ENCODE data around the gene IMMP1L.

Gene IMMP1L

DNA sequence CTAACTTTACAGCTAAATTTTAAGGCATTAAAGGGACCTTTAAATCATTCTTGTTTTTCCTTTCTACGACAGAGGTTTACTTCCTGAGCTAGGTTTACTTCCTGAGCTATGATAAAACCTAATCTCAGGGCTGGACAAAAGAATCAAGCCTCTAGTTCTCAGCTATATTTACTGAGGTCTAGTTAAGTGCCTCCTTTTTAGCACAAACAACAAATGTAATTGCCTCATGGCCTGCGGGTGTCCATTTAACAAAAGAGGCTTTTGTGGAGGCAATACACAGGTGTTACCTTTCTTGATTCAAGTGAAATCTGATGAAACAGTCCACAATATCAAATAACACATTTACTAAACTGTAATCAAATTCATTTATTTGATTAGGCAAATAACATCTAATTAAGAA, 67.3 kb downstream of the IMMP1L start:
- H3K4me1 ChIP-seq (ENCODE audit: insufficient read depth, low read length): no peaks in the 10 kb centered on the region; the same call in 1 of the 2 replicates
- no peak overlapping the region for H3K9ac ChIP-seq (ENCODE audit: low read depth, low read length)
- no peaks in the 10 kb centered on the region for H3K9me3 ChIP-seq (ENCODE audit: control insufficient read depth, insufficient read depth, low read length)
- H3K36me3 ChIP-seq (ENCODE audit: insufficient read depth, low read length): no peaks in the 10 kb centered on the region

DNA sequence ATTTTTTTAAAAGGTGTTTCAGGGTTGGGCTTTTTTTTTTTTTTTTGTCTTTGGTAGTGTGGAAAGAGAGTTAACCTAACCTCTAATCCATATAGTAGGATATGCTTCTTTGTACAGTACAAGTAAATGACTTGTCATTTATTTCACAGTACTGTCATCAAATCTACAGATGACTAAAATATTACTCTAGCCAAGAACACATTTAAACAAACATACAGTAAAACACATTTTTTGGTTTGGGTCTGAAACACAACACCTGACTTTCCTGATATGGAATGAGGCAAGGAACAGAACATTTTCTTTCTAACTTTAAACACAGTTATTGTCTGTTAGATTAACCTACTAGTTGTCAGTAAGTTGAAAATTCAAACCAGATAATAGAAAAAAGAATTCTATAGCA, 68.1 kb downstream of the IMMP1L start:
- Histone ChIP-seq H3K9me3 (ENCODE audit: control insufficient read depth, insufficient read depth, low read length) (no peaks in the 10 kb centered on the region), H3K9ac (ENCODE audit: low read depth, low read length) (no peak overlapping the region)

DNA sequence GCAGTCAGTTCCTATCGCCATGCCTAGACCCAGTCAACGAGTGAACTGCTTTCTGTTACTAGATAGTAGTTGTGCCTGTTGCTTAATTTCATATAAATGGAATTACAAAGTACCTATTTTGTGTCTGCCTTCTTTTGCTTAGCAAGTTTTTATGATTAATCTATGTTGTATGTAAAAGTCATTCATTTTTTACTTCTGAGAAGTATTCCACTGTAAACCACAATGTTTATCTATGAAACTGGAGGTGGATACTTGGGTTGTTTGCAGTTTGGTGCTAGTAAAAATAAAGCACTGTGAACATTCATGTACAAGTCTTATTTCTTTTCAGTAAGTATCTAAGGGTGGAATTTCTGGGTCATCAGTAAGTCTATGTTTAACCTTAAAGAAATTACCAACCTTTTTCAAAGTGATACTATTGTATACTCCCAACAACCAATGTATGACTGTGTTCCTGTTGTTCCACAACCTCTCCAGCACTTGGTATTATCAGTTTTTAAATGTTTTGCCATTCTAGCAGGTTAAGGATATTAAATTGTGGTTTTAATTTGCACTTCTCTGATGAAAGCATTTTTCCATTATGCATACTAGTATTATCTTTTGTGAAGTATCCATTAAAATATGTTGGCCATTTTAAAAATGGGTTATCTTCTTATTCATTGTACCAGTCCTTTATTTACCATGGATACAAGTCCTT, 71.5 kb downstream of the IMMP1L start:
- no peaks in the 10 kb centered on the region; the same call in 1 of the 2 replicates for H3K4me1 ChIP-seq (ENCODE audit: insufficient read depth, low read length)
- H3K9ac ChIP-seq (ENCODE audit: low read depth, low read length): no peak overlapping the region
- H3K9me3 ChIP-seq (ENCODE audit: control insufficient read depth, insufficient read depth, low read length): no peaks in the 10 kb centered on the region
- no peaks in the 10 kb centered on the region for H3K36me3 ChIP-seq (ENCODE audit: insufficient read depth, low read length)

More for the DNA sequence above, 68.1 kb downstream of the IMMP1L start:
- H3K4me1 ChIP-seq (ENCODE audit: insufficient read depth, low read length): no peaks in the 10 kb centered on the region; the same call in 1 of the 2 replicates
- H3K36me3 ChIP-seq (ENCODE audit: insufficient read depth, low read length): no peaks in the 10 kb centered on the region

DNA sequence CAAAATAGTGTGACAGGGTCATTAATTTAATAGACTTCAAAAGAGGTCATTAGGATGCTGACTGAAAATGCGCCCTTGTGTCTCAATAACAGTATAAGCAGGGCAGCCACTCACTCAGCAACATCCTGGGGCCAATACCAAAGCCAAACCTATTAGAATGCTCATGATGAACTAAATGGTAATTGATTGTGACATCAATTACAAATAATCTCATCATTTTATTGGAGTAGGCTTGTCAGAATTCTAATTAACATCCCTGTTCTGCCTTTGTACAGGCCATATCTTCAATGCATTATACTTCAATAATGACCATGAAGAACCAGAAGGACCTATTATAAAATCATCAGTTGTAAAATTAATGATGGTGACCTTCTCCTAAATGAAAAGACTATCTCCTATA, 75.6 kb downstream of the IMMP1L start:
- Histone ChIP-seq H3K9me3 (ENCODE audit: control insufficient read depth, insufficient read depth, low read length) (no peaks in the 10 kb centered on the region), H3K9ac (ENCODE audit: low read depth, low read length) (no peak overlapping the region), H3K36me3 (ENCODE audit: insufficient read depth, low read length) (no peaks in the 10 kb centered on the region; the same call in 1 of the 2 replicates), H3K4me1 (ENCODE audit: insufficient read depth, low read length) (no peaks in the 10 kb centered on the region)

DNA sequence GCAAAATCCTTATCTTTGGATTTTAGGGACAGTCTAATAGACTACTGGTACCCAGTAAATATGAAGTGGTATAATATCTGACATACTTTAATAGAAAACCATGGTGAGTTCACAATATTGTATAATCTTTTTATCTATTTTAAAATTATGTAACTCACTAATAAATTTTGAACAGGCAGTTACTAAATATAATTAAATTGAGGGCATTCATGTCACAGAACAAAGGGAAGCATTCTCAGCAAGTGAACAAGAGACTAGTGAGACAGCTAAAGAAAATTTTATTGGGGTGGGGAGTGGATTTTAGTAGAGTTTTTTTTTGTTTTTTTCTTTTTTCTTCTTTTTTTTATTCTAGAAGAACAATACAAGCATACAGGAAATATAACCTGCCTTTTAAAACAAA, 84.8 kb downstream of the IMMP1L start:
- H3K4me1 ChIP-seq (ENCODE audit: insufficient read depth, low read length): peaks cover 11% of the 10 kb centered on the region; the same call in 1 of the 2 replicates
- no peaks in the 10 kb centered on the region; the same call in 1 of the 2 replicates for H3K36me3 ChIP-seq (ENCODE audit: insufficient read depth, low read length)
- no peak overlapping the region for H3K9ac ChIP-seq (ENCODE audit: low read depth, low read length)
- H3K9me3 ChIP-seq (ENCODE audit: control insufficient read depth, insufficient read depth, low read length): no peaks in the 10 kb centered on the region

DNA sequence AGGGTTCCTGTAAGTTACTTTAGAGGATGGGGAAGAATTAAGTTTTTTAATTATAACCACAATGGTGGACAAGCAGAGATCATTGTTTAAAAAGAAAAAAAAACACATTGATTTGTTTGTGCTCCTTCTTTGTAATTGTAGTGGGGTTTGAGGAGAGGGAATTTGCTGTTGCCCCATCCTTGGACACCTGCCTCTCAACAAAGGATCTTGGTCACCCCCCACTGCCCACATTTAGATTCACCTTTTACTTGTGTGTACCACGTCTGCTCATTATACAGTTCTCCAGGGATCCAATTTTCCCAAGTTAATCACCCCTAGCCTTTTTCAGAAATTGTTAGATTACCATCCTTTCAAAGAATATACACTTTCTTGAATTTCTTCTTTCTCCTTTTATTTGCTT, 86.7 kb downstream of the IMMP1L start:
- Histone ChIP-seq H3K36me3 (ENCODE audit: insufficient read depth, low read length) (no peaks in the 10 kb centered on the region), H3K4me1 (ENCODE audit: insufficient read depth, low read length) (peaks cover 11% of the 10 kb centered on the region; the same call in 1 of the 2 replicates), H3K9ac (ENCODE audit: low read depth, low read length) (no peak overlapping the region), H3K9me3 (ENCODE audit: control insufficient read depth, insufficient read depth, low read length) (no peaks in the 10 kb centered on the region)

DNA sequence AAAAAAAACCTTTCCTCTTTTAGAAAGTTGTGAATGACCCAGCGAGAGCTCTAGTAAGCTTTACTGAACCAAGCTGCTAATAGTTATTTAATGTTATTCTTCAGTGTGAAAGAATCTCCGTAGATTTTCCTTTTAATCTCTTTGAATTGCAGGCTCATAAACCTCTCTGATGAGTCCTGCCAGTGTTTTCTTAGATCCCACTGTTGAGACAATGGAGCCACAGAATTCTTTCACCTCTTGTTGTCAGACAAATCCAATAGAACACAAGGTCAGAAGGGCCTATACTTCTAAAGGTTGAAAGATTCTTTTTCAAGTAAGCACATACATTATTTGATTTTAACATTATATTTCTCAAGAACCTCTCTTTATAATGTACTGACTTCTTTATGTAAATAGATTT, 87.6 kb downstream of the IMMP1L start:
- Histone ChIP-seq H3K9ac (ENCODE audit: low read depth, low read length) (no peak overlapping the region), H3K4me1 (ENCODE audit: insufficient read depth, low read length) (peaks cover 13% of the 10 kb centered on the region; the same call in 1 of the 2 replicates), H3K36me3 (ENCODE audit: insufficient read depth, low read length) (no peaks in the 10 kb centered on the region), H3K9me3 (ENCODE audit: control insufficient read depth, insufficient read depth, low read length) (no peaks in the 10 kb centered on the region)

DNA sequence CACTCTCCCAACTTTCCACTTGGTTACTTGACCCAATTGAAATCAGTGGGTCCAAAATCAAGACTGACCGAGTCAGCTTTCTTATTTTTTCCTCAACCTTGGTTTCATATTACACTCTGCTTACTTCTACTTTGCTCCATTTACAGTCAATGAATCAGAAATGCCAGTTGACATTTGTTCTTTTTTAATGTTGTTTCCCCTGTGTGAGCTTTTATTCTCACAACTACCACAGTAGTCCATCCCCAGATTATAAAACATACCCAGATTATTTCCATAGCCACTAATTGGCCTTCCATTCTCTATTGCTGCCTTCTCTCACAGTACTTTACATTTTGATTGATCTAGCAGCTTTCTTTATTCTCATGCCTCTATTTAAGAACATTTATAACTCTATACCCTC, 89.8 kb downstream of the IMMP1L start:
- Histone ChIP-seq H3K9me3 (ENCODE audit: control insufficient read depth, insufficient read depth, low read length) (no peaks in the 10 kb centered on the region), H3K36me3 (ENCODE audit: insufficient read depth, low read length) (no peaks in the 10 kb centered on the region), H3K9ac (ENCODE audit: low read depth, low read length) (no peak overlapping the region), H3K4me1 (ENCODE audit: insufficient read depth, low read length) (peaks cover 16% of the 10 kb centered on the region; the same call in 1 of the 2 replicates)

DNA sequence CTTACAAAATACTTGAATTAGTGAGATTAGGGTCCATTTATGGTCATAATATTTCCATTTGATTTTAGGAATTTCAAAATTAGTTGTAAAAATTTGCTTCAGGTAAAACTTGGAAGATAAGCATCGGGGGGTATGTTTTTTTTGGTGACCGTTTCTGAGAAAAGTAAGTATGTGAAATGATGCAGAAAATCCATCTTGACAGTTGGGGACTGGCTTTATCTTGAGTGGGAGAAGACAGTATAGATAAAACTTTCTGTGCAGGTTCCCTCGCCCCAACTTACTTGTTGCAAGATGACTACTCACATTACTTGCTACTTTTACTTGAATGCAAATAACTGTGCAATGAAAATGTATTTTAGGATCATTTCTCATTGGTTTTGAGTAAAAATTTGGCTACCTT, 90.3 kb downstream of the IMMP1L start:
- Histone ChIP-seq H3K4me1 (ENCODE audit: insufficient read depth, low read length) (peaks cover 16% of the 10 kb centered on the region; the same call in 1 of the 2 replicates), H3K9ac (ENCODE audit: low read depth, low read length) (no peak overlapping the region), H3K36me3 (ENCODE audit: insufficient read depth, low read length) (no peaks in the 10 kb centered on the region), H3K9me3 (ENCODE audit: control insufficient read depth, insufficient read depth, low read length) (no peaks in the 10 kb centered on the region)

DNA sequence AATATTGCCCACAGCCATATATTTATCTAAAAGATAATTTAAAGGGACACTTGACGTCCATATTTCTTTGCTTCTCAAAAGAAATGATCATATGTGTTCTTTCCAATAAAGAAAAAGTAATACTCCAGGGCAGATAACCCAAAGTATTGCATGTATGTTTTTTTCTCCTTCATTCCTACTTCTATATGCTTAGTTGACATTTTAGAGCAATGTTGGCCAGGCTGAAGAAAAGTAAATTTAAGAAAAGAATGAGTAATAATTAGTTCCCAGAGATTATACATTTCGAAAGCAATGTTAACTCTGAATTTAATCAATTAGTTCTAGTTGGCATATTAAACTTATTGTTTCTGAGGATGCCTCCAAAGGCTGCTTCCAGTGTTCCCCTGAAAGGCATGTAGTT, 91.6 kb downstream of the IMMP1L start:
- Histone ChIP-seq H3K4me1 (ENCODE audit: insufficient read depth, low read length) (peaks cover 16% of the 10 kb centered on the region; the same call in 1 of the 2 replicates), H3K36me3 (ENCODE audit: insufficient read depth, low read length) (no peaks in the 10 kb centered on the region), H3K9me3 (ENCODE audit: control insufficient read depth, insufficient read depth, low read length) (no peaks in the 10 kb centered on the region), H3K9ac (ENCODE audit: low read depth, low read length) (no peak overlapping the region)

DNA sequence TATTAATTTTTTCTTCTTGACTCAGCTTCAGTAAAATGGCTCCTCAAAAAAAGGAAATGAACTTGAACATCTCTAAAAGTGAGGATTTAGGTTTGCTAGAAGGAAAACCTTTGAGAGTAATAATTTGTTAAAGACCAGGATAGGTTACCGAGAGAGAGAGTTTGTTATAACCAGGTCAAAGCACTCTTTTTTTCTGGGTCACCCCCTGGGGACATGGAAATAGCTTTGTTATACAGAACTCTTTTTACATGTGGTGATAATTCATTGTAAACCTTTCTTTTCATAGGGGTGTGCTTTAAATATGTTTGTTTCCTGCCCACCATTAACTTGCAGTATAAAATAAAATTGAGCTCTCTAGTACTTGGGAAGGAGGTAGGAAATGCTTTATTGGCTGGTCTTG, 92.1 kb downstream of the IMMP1L start:
- H3K9ac ChIP-seq (ENCODE audit: low read depth, low read length): no peak overlapping the region

DNA sequence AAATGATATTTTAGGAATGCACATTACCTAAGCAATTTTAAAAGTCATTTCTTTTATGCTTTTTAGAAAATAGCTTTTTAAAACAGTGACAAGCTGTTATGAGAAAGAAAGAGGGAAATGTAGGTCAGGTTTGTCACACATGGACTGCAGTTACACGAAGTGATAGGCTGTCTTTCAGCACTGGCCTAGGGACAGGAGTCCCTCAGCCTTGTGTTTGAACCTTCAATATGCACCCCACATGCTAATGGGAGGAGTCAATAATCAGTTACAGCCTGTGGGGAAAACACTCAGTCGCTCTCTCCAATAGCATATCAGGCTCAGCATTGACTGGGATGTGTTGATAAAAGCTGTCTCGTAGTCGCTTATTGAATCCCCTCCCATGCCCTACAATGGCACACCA, 94.0 kb downstream of the IMMP1L start:
- Histone ChIP-seq H3K4me1 (ENCODE audit: insufficient read depth, low read length) (peaks cover 10% of the 10 kb centered on the region; the same call in 1 of the 2 replicates), H3K36me3 (ENCODE audit: insufficient read depth, low read length) (no peaks in the 10 kb centered on the region), H3K9ac (ENCODE audit: low read depth, low read length) (no peak overlapping the region), H3K9me3 (ENCODE audit: control insufficient read depth, insufficient read depth, low read length) (no peaks in the 10 kb centered on the region)

More for the DNA sequence above, 92.1 kb downstream of the IMMP1L start:
- Histone ChIP-seq H3K4me1 (ENCODE audit: insufficient read depth, low read length) (peaks cover 16% of the 10 kb centered on the region; the same call in 1 of the 2 replicates), H3K36me3 (ENCODE audit: insufficient read depth, low read length) (no peaks in the 10 kb centered on the region), H3K9me3 (ENCODE audit: control insufficient read depth, insufficient read depth, low read length) (no peaks in the 10 kb centered on the region)

DNA sequence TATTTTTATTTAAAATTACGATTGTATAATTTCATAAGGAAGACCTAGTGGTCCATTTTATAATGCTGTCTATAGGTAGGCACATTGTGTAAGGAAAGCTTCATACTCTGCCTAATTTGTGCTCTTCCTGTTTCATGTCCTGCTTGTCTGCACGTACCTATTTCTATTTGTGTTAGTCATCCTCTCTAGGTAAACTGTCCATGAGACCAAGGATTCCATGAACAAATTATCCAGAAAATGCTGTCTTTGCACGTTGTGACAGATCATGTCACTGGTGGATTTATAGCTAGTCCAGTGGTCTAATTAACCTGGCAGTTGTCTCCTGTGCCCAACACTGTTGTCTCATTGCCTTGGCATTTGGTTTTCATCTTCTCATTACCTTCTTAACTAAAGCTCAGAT, 95.1 kb downstream of the IMMP1L start:
- H3K9me3 ChIP-seq (ENCODE audit: control insufficient read depth, insufficient read depth, low read length): no peaks in the 10 kb centered on the region
- peaks cover 5% of the 10 kb centered on the region; the same call in 1 of the 2 replicates for H3K4me1 ChIP-seq (ENCODE audit: insufficient read depth, low read length)
- no peaks in the 10 kb centered on the region for H3K36me3 ChIP-seq (ENCODE audit: insufficient read depth, low read length)
- no peak overlapping the region for H3K9ac ChIP-seq (ENCODE audit: low read depth, low read length)

DNA sequence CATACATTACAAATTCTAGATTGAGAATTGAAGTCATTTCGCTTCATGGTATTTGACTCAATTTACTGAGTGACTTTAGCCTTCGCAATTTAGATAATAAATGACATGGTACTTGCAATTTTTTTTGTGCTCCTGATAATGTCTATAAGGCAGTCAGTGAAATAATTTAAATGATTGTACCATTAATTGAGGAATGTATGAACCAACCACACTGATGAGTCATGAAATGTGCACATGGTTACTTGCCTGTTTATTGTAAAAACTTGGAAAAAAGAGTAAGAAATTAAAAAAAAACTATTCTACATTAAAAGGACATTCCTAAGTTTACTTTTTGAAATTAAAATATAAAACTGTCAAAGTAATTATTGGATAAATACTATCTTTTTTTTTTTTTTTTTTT, 96.5 kb downstream of the IMMP1L start:
- Histone ChIP-seq H3K4me1 (ENCODE audit: insufficient read depth, low read length) (peaks cover 5% of the 10 kb centered on the region; the same call in 1 of the 2 replicates), H3K9me3 (ENCODE audit: control insufficient read depth, insufficient read depth, low read length) (no peaks in the 10 kb centered on the region), H3K9ac (ENCODE audit: low read depth, low read length) (no peak overlapping the region), H3K36me3 (ENCODE audit: insufficient read depth, low read length) (no peaks in the 10 kb centered on the region)

DNA sequence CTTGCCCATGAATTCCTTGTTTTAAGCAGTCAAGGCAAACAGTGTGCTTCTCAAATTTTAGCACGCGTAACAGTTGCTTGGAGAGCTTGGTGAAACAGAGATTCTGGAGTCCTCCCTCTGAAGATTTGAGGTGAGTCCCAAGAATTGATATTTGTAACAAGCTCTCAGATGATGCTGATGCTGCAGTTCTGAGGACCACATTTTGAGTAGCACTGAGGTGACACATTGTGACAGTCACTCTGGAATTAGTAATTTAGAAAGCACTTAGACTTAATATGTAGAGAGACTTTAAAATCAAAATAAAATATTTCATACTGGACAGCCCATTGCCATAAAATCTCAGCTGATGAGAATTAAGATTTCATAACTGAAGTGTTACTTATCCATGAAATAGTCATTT, 101.2 kb downstream of the IMMP1L start:
- no peak overlapping the region for H3K9ac ChIP-seq (ENCODE audit: low read depth, low read length)
- no peaks in the 10 kb centered on the region for H3K9me3 ChIP-seq (ENCODE audit: control insufficient read depth, insufficient read depth, low read length)
- no peaks in the 10 kb centered on the region for H3K4me1 ChIP-seq (ENCODE audit: insufficient read depth, low read length)
- no peaks in the 10 kb centered on the region for H3K36me3 ChIP-seq (ENCODE audit: insufficient read depth, low read length)

All from ES-I3 (cell line).